NCI-H1436 (cell line): ENCODE measurements around the gene CDC5L.

Source experiments
- DNase-seq: peaks from one replicate; lab custom pipeline; 2025; lab: John Stamatoyannopoulos, UW

CDC5L gene

DNA sequence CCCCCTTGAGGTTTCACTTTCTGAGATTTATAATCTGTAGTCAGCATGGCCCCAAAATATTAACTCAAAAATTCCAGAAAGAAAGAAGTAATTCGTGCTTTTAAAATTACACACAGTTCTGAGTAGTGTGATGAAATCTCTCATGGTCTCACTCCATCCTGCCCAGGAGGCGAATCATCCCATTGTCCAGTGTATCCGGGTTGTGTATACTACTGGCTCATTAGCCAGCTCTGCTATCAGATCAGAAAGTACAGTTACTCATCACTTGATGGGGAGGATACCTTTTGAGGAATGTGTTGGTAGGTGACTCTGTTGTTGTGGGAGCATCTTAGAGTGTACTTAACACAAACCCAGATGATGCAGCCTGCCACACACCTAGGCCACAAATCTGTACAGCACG is 65.2 kb downstream of the CDC5L start:
- DNase-seq, result no peak

DNA sequence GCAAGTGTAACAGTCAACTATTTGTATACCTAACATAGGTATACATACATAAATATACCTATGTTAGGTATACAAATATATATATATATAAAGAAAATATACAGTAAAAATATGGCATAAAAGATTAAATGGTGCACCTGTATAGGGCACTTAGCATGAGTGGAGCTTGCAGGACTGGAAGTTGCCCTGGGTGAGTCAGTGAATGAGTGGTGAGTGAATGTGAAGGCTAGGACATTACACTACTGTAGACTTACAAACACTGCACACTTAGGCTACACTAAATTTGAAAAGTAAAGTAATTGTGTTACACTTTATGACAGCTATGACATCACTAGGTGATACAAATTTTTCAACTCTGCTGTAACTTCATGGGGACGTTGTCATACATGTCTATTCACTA is 65.6 kb downstream of the CDC5L start:
- DNase-seq, result no peak

DNA sequence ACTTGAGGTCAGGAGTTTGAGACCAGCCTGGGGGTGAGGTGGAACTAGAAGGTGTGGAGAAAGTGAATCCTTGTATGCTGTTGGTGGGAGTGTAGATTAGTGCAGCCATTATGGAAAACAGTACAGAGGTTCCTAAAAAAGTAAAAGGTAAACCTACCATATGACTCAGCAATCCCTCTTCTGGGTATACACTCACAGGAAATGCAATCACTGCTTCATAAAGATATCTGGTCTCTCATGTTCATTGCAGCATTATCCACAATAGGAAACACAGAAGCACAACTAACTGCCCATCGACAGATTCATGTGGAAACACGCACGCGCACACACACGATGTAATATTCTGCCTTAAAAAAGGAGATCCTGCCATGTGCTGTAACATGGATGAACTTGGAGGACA is 66.7 kb downstream of the CDC5L start:
- no peak for DNase-seq

DNA sequence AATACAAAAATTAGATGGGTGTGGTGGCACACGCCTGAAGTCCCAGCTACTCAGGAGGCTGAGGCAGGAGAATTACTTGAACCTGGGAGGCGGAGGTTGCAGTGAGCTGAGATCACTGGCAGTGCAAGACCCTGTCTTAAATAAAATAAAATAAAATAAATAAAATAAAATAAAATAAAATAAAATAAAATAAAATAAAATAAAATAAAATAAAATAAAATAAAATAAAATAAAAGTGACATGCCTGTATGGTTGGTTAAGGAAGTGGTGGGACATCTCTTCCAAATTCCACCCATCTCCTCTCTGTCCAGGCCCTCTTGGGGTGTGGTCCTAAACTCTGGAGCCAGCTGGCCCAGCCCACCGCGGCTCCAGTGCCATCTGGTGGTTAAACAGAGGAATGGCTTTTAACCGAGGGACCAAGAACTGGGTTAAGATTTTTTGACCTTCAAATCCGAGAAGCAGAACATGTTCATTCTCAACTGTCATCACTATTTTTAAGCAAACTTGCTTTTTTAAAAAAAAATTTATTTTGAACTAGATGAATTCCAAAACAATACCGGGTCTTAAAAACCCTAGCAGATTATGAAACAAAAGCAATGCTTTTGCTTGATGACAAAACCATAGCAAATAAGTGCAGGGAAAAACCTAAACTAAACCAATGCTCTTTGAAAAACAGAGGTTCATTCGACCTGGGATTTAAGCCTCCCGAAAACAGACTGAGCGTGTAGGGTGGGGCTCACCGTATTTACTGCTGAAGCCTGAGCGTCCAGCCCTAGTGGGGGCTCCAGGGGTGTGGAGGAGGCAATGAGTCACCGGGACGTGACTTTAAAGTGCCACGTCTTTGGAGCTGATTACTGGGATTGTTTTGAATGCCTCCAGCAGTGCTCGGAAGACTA is 68.8 kb downstream of the CDC5L start:
- peak; percentile 12 for DNase-seq

DNA sequence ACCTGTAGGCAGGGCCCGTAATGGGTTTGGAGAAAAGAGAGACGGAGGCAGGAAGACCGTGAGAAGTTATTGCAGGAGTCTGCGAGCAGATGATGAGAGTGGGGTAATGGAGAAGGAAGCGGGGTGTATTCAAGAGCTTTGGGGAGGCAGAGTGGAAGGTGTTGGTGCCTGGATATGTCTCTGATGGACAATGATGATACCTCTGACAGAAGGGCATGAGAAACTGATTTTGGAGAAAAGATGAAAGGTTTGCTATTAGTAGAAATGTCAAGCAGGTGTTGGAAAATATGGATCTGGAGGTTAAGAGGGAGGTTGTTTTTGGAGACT is 69.4 kb downstream of the CDC5L start:
- no peak for DNase-seq

DNA sequence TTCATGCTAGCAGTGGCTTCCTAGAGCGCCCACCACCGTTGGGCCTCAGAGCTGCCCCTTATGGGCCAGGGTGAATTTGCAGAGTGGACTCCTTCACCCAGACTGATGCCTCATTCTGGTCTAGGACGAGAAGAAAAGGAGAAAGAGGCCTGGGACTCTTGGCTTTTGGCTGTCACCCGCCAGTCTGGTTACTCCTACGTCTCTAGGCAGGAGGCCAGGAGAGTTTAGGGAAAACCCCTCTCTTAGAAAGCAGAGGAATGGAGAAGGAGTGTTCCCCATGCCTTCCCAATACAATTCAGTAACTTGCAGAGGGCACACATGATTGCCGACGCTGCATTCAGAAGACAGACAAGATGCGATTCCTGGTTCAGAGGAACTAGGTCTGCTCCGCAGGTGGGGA is 70.1 kb downstream of the CDC5L start:
- DNase-seq, result no peak

DNA sequence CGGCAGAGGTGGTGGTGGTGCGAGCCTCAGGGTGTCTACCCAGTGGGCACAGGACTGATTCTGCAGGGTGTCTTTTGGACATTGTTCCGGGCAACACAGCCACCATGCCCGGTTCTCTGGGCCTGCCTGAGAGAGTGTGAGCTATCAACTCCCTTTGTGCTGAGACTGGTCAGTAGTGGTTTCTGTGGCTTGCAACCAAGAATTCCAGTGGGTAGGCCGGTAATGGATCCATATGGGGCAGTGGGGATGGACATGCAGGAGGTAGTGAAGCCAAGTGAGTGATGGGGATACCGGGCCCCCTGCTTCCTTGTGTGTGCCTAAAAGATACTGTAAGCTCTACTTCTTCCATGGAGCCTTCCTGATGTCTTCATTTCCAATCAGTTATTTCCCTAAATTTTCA is 71.0 kb downstream of the CDC5L start:
- no peak for DNase-seq

DNA sequence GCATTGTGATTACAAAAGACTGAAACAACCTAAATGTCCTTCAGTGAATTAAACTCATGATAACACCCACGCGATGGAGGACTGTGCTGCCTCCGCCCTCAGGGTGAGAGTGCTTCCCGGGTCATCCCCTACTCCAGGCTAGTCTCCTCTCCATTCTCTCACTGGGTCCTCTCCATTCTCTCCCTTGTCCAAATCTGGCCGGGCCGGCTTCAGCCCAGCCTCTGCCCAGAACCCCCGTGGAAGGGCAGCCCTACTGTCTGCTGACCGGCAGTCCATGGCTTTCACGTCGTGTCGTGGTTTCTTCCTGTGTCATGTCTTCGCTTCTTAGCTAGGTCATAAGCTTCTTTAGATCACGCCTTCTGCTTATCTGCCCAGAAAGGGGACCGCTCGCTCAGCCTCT is 74.8 kb downstream of the CDC5L start:
- DNase-seq, result no peak

DNA sequence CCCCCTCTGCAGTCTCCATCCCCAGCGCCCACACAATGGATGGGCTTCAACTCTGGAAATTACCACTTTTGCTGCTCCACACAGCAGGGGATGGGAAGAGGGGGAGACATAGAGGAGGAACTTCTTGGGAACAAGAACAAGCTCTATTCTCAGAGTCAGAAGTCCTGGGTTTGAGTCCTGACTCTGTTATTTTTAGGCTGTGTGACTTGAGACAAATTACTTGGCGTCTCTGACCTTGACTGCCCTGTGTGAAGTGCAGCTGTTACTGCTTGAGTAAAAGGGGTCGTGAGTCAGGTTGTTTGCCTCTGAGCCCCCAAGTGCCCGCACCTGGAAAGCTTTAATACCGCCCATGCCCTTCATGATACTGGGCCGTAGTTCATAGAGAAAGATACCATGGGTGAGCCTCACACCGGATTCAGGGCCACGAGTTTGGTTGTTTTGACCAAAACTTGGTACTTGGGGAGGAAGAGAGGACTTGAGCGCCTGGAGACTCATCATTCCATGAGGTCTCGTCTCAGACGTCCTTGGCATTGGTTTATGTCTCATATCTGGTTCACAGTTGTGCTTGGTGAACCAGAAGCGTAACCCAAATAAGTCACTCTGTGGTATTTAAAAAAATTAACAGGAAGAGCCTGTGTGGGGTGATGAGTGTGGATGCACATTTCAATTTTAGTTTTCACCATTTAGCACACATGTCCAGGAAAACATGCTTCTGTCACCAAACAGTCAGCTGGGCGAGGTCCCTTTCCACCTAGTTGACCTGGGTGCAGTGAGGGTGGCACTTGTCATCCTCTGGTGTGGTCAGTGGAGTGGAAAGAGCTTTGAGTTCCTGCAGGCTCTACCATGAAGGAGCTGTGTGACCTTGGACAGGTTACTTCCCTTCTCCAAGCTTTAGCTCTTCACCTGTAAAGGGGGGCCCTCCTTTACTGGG is 75.6 kb downstream of the CDC5L start:
- DNase-seq, result no peak

DNA sequence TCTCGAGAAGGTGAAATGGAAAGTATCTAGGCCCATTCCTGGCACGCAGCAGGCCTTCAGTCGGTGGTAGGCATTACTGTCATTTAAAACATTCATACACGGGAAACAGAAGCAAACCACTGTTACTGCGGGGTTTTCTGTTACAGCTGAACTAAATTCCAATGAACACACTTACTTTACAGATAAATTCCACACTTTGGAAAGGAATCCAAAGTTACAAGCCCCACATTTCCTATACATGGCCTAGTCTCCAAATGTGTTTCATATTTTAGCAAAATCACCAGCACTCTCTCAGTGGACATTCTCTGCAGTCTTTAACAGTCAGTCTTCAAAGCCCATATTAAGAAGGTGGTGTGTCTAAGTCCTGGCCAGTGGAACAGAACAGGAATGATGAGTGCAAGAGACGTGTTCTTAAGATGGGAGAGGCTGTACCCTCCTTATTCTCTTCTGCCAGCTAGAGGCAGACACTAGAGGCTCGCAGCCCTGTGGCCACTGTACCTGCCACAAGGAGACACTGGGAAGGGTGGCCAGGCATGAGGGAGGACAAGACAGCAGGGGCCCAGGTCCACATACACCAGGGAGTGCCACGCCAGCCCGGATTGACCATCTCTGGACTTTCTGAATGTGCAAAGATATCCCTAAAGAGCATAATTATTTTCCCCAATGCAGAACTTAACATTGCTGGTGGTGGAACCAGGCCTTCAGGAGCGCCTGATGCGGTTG is 76.4 kb downstream of the CDC5L start:
- no peak for DNase-seq

DNA sequence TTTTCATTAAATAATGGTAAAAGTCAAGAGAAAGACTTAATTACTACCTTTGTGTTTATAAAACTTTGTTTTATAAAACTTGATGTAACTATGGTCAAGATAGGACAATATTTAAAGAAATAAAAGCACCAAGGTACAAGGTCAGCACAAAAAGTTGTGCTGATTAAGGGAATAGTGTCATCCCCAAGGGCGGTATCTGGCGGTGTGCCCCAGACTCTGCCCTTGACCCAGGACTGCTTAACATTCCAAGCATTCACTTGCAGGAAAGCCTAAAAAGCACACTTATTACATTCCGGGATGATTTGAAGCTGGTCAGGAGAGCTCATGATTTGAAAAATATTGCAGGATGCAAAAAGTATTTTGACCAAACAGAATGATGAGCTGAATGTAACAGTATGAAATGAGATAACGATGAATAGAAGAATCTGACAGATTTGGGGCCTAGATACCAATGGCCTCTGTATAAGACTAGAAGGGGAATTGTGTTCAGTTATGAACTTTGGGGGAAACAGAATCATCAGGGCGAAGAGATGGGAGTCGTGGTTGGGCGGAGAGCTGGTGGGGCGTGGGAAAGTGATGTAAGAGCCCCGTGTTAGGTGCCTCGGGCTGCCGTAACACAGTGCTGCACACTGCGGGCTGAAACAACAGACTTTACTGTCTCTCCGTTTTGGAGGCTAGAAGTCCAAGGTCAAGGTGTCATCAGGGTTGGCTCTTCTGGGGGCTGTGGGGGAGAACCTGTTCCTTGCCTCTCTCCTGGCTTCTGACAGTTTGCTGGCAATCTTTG is 77.2 kb downstream of the CDC5L start:
- DNase-seq, result no peak

DNA sequence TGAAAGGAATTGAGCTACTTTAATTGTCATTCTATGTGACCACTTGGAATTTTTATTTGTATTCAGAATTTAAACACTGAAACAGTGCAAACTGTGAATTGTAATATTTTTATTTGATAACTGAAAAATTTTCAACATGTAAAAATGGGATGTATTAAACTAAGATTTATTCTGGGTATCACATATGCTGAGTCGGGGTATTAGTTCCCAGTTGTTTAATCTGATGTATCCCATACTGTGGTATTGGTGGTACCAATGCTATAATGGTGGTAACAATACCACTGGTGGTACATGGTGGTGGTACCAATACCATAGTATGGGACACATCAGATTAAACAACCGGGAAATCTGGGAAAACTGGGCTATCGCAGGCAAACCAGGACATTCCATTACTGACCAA is 79.4 kb downstream of the CDC5L start:
- DNase-seq, result no peak

DNA sequence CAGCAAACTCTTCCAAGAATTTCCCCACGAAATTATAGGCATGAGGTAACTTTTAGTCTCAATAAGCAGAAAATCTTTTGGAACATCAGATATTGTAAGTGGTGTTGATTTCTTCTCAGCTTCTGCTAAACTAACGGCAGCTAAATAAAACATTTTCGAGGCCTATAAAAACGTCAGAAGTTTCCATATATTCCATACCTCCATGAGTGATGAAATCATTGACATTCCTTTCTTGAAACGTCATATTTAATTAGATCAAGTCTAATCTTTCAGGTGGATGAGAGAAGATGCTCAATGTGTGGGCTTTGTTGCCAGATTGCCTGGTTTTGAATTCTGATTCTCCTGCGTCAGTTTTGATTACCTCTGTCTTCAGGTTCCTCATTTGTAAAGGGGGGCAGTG is 81.3 kb downstream of the CDC5L start:
- no peak for DNase-seq

DNA sequence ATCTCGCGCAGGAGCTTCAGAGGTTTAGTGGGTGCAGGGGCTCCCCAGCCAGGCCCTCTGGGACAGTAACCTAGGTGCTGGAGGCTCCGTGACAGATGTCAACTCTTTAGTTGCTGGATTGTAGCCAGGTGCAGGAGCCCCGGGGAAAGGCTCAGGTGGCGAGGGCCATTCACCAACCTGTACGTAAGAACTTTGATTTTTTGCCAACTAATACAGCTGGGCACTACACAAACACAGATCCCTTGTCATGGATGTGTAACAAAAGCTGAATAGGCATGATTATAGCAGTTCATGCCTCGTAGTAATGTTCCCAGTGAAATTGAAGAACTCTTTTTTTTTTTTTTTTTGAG is 82.6 kb downstream of the CDC5L start:
- peak; percentile 94 for DNase-seq

DNA sequence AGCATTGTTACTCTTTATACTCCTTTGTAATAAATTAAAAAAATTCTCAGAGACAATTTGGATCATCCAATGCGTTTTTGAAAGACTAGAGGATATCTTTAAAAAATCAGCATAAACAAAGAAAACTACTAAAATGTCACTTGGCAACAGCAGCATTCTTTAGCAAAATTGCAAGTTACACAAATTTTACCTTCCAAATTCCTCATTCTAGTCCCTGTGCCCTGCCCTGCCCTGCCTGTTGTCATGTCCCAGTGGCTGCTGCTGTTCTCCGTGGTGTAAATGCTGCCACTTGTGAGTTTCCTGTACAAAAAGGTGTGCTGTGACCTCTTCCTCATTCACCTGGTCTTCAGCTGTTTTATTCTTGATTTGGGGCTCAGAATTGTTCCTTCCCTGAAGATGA is 83.2 kb downstream of the CDC5L start:
- no peak for DNase-seq

DNA sequence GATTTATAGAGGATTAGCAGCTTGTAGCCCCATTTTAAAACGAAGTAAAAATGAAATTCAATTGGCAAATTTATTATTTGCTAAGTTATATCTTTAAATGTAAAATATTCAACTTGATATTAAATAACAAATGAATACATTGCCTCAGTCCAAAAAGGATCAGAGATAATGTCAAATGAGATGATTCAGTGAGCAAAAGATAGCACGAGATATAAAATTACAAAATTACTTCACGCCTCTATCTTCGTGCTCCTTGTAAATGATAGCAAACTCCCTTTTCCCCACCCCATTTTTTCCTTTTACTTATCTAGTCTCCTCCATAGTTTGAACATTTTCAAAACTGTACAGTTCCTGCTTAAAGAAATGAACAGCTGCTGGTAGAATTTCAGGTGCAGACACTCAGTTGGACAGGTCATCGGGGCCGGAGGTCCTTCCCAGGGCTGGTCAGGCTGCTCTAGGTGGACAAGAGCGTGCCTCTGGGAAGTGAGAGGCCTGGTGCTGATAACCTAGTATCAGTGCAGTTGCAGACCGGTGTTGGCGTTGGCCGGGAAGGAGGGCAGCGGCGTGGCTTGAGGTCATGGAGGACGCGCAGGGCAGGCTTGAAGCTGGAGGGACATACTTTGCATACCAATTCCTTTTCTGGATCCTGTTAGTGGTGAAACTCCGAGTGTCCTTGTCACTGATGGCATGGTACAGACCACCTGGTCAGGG is 83.9 kb downstream of the CDC5L start:
- DNase-seq, result no peak

DNA sequence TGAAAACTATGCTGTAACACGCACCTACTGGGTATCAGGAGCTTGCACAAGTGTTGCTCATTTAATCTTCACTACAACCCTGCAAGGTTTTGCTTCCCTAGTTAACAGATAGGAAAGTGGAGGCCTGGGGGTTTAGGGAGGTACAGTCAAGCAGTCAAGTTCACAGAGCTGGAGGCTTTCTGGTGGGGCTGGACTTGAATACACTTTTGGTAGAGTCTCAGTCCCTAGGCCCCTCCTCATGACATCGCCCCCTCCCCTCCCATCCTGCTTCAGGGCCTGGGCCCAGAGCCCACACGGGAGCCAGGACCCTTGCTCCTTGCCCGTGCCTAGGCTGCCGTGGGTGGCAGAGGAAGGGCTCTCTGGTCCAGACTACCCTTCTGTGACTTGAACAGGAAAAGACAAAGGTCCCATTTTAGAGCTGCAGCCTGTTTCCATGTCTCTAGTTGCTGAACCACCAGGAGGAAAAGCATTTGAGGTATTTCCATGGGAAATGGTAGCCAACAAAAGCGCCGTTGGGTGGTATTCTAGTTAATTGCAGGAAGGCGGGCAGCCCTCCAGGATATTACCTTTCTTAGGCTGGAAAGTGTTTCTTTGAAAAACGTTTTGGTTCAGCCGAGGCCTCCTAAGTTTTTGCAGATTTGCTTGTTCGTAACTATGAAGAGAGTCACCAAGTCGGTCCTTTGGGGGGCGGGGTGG is 84.9 kb downstream of the CDC5L start:
- no peak for DNase-seq

DNA sequence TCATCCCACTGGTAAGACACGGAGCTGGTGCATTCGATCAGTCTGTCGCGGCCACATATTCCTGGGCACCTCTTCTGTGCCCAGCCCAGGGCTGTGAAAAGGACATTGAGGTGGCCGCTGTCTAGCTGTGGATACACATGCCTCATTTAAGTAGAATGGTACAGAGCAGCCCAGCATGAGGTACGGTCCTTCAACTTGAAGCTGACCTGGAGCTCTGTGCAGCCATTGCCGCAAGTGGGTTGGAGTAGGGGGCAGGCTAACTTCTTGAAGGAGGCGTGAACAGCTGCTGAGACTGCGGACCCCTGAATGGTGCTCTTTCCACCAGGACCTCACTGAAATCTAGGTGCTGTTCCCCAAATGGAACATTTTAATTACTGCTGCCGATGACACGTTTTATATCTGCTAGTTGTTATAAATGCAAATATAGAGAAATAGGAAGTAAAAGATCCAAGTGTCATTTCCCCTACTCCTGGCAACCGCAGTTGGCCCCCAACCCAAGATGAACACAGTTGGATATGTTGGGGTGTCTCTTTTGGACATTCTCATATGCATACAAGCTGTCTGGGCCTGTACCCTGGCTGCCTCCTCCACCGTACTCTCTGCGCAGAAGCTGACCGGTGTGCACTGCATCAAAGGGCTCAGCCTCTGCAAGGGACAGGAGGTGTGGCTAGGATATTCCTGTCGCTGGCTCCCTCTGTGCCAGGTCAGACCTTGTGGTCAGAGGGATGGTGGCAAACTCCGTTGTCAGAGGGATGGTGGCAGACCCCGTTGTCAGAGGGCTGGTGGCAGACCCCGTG is 86.1 kb downstream of the CDC5L start:
- DNase-seq, result no peak

DNA sequence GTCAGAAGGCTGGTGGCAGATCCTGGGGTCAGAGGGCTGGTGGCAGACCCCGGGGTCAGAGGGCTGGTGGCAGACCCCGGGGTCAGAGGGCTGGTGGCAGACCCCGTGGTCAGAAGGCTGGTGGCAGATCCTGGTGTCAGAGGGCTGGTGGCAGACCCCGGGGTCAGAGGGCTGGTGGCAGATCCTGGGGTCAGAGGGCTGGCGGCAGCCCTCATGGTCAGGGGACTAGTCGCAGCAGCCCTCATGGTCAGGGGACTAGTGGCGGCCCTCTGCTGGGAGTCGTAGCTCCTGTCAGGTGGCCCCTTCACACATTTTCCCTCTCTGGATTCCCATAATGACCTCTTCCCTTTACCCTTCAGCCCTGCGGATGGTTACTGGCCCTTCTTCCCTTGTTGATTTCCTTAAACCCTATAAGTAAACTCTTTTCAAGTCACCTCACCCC is 86.7 kb downstream of the CDC5L start:
- DNase-seq, result no peak

DNA sequence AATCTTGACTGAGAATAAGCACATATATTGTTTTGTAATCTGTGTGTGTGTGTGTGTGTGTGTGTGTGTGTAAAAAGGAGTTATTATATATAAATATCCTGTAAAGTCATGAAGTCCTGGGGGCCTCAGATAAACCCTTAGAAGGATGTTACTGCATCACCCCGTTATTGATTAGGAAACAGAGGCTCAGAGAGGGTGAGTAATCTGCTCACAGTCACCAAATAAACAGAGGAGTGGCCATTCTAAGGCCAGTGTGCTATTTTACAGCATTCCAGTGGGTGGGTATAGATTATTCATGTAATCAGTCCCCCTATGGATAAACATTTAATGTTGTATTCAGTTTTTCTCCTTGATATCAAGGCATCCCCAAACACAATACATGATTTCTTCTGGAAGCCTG is 87.1 kb downstream of the CDC5L start:
- no peak for DNase-seq
